Stimulated activated CD4-positive, alpha-beta T cell treated with anti-CD3 and anti-CD28 coated beads, TNF-alpha, amount 100 ng/mL, for 48 hours (primary cell): ENCODE data around the gene EIF3J.
"Not testable (repeated sequence)": the region's sequence is repeated elsewhere in the genome, so short reads cannot be mapped to it uniquely, and the experiment has no call there.

Source experiments
- DNase-seq, 3 donors: peaks; one replicate each; pipeline ENCODE4 v3.0.0-alpha.2; 2020; ENCODE audit warnings: low read depth in 3 of 3

The EIF3J gene

GRCh38 chr15:44542596-44542995, 5.6 kb downstream of the EIF3J start:
- no peak for DNase-seq

GRCh38 chr15:44544745-44545144, 7.8 kb downstream of the EIF3J start:
- DNase-seq = not testable (repeated sequence)

DNA sequence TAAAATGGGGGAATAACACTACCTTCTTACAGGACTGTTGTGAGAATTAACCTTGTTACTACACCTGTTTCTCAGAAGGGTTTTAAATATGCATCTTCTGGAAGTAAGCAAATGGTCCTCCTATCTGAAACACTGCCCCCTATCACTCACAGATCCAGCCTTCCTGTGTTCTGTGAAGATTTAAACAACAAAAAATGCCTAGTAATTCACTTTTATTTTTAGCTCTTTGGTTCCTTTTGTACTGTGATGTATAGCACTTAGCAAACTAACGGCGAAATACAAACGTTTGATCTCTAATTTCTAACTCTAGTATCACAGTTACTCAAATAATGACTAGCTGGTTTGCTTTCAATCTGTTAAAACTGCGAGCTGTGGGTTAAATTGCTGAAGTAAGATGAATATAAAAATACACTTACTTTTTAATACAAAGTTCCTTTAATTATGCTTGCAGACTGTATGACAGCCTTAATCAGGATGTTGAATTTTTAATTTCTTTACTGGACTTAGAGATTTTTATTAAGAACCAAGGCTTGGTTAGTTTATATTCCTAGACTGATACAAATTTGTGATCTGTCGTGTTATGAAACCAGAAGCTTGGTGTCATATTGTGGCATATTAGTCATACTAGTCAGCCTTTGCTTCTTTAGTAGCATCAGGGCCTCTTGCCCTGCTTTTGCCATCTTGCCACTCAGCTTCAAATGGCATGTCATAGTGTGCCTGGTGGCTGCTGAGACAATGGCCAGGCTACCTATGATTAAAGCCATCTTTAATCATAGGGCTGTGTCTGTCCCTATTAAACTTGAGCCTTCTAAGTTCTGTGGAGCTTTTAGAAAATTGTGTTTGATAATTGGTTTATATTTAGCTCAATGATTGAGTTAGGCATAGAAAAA, 9.2 kb downstream of the EIF3J start:
- DNase-seq = peak; percentile 26 to 46 (median 29)

DNA sequence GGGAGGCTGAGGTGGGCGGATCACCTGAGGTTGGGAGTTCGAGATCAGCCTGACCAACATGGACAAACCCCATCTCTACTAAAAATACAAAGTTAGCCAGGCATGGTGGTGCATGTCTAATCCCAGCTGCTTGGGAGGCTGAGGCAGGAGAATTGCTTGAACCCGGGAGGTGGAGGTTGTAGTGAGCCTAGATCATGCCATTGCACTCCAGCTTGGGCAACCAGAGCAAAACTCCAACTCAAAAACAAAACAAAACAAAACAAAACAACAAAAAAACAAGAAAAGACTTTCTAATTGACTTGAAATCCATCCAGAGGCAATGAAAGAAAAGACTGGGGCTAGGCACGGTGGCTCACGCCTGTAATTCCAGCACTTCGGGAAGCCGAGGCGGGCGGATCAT, 12.2 kb downstream of the EIF3J start:
- DNase-seq = not testable (repeated sequence)

DNA sequence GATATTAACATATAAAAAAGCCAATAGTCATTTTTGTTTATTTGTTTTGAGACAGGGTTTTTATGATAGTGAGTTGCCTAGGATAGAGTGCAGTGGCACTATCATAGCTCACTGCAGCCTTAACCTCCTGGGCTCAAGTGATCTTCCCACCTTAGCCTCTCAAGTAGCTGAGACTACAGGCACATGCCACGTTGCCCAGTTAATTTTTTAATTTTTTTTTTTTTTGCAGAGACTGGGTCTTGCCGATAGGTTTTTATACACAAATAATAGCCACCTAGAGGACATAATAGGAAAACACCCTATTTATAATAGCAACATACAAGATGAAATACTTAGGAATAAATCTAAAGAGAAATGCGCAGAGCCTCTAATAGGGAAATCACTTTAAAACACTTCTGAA, 13.3 kb downstream of the EIF3J start:
- DNase-seq = no peak

GRCh38 chr15:44550734-44551133, 13.8 kb downstream of the EIF3J start:
- no peak for DNase-seq

GRCh38 chr15:44554934-44555723, 18.2 kb downstream of the EIF3J start:
- no peak for DNase-seq

GRCh38 chr15:44560926-44561325, 24.0 kb downstream of the EIF3J start:
- not testable (repeated sequence) for DNase-seq

DNA sequence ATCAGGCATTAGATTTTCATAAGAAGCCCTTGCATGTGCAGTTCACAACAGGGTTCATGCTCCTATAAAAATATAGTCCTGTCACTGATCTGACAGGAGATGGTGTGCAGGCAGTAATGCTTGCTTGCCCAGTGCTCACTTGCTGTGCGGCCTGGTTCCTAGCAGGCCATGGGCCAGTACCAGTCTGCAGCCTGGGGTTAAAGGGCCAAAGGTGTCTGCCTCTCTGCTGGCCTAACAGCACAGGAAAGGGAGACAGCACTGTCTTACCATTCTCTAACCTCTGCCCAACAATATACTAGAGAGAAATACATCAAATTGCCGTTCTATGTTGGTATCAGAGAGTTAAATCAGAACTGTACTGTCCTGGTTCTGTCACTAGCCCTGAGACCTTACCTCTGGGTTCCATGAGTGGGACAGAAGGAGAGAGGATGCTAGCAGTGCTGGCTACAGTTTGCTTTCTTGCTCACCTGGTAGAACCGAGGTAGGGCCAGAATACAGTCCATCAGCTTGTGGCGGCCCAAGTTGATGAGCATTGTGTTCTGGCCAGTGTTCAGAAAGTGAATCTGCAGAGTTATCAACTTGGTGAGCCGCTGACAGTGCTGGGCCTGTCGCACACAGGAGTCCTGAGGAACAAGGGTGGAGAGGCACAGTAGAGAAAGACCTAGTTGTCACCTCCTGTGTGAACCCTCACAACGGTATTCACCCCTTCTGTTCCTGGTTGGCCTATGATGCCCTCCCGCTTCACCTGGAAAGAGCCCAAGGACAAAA, 28.6 kb downstream of the EIF3J start:
- no peak for DNase-seq

DNA sequence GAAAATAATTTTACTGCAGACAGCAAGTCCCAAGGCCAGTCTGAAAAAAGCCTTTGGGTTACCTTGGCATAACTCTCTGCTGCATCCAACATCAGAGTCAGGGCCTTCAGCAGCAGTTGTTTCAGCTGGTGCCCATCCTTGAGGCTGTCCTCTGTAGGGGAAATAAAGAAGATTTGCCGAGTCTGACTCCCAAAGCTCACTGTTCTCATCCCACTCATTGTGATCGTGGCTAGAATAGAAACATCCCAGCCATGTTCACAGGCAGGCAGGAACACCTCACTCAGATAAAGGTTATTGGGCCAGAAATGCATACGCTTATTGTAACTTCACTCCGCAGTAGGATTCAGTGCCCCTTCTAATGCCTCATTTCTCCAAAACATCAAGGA, 29.2 kb downstream of the EIF3J start:
- no peak for DNase-seq

DNA sequence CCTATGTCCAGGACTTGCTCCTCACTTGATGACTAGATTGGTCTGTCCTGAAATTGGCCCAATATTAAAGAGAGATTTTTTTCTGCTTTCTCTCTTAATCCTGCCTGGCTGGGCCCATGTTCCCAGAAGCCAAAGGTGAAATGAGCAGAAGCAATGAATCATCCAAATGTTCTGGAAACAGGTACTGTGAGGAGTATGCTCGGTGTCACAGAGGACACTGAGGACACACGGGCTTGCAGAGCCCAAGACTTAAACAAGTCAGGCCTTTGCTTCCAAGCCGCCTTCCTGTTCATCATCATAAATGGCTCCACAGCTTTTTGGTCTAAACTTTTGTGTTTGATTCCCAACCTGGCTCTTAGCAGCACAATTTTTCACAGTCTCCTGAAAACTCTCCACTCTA, 31.4 kb downstream of the EIF3J start:
- no peak for DNase-seq

GRCh38 chr15:44569316-44569715, 32.4 kb downstream of the EIF3J start:
- DNase-seq = no peak

DNA sequence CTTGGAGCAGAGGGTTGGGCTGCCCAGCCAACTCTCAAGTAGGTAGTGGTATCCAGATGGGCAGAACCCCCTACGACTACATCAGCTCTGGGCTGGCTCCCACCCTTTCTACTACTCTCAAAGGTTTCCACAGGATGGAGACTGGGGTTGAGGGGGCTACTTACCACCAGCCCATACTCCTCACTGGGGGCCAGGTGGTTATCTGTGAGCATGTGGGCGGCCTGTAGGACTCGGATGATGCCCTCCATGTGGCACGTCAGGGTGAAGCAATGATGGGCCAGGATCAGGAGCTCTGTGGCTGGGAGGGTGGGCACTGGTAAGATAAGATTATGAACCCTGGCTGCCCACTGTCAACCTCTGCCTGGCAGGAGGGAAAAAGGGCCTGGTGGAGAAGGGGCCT, 33.4 kb downstream of the EIF3J start:
- DNase-seq = no peak

- DNase-seq = no peak
Measured at GRCh38 chr15:44573386-44573785, 36.4 kb downstream of the EIF3J start.

DNA sequence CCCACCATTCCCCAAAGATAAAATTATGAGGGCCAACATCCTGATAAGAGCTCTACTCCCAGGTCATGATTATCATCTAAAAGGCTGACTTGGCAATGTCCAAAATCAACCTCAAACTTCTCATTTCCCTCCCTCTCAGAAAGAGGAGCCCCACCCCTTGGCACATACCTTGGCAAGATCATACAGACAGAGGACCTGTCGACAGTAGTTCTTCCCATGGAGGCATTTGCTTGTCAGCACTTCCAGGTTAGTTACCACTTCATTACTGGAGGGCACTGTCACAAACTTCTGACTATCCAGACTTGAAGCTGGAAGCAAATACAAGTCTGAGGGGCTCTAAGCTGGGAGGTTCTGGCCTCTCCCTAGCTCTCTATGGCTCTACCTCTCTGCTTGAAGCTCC, 37.8 kb downstream of the EIF3J start:
- no peak for DNase-seq

GRCh38 chr15:44580105-44580504, 43.2 kb downstream of the EIF3J start:
- DNase-seq = no peak

DNA sequence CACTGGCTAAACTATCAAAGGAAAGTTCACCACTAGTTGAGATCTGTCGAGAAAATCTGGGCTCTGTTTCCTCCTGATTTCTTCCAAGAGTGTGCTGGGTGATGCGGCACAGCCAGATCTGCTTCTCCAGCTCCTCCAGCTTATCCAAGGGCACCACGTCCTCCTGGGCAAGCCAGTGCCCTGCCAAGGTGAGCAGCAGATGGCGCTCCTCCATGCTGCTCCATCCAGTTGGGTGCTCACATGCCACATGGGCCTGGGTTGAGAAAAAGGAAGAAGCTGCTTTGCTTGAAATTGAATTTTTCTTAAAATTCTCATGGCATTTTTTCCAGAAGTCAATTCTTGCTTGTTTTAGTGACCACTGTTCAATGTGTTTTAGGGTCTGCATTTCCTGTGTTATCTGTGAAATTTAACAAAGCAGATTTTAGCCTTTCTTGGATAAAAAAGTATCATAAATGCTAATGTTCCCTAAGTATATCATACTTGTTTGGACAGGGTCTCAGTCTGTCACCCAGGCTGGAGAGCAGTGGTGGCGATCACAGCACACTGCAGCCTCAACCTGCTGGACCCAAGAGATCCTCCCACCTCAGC, 47.3 kb downstream of the EIF3J start:
- peak; percentile 15 to 29 (median 22) for DNase-seq

DNA sequence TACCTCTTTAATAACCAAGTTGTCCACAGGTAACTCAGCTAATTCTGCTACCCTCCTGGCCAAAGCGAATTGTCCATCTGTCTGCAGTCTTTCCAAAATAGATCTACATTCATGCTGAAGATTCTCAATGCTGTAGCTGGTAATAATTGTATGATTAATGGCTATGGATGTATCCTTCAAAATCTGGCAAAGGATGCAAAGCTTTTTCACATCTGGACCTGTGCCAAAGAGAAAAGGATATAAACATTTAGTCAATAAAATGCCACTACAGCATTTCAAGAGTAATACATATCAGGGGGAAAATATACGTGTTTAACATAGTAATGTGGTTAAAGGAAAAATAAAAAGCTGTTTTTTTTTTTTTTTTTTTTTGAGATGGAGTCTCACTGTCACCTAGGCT, 48.7 kb downstream of the EIF3J start:
- no peak for DNase-seq

DNA sequence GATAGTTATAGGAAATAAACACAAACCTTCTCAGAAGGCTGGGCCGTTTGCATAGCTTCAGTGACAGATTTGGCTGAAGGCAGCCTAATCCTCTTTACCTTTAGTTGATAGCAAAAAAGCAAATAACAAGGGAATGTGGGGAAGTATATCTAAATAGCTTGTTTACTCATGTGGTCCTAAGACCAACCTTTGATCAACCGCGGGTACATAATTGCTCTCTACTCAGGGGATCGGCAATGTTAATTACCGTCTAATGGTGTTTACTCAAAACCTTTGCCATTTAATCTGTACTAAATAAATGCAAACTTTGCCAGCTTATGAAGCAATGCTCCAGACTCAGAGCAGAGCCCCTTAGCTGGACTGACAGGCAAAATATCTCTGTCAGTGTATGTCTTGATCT, 51.6 kb downstream of the EIF3J start:
- no peak for DNase-seq

GRCh38 chr15:44591326-44591725, 54.4 kb downstream of the EIF3J start:
- DNase-seq = no peak

GRCh38 chr15:44593042-44593736, 56.2 kb downstream of the EIF3J start:
- DNase-seq = no peak
